ENCODE data around the gene TMEM266.

GRCh38 chr15:76199106-76200082 is 139.6 kb downstream of the TMEM266 start:
- TF ChIP-seq CTCF (IDR thresholded peaks at IDR 0.05) (no peak), POLR2A (IDR thresholded peaks at IDR 0.05) (no peak), POLR2AphosphoS5 (IDR thresholded peaks at IDR 0.05) (no peak), EP300 (IDR thresholded peaks at IDR 0.05) (no peak)

All from suprapubic skin (tissue), 4 donors.